T follicular helper cell (primary cell): ENCODE results near the gene VPS9D1.
"Not testable (repeated sequence)": the region's sequence is repeated elsewhere in the genome, so short reads cannot be mapped to it uniquely, and the experiment has no call there.

Experiments
- DNase-seq: peaks from one replicate; pipeline ENCODE4 v3.0.0-alpha.2; 2020; ENCODE audit warnings: low read depth

VPS9D1 gene

GRCh38 chr16:89664238-89664637 is 56.5 kb downstream of the VPS9D1 start:
- DNase-seq = not testable (repeated sequence)

DNA sequence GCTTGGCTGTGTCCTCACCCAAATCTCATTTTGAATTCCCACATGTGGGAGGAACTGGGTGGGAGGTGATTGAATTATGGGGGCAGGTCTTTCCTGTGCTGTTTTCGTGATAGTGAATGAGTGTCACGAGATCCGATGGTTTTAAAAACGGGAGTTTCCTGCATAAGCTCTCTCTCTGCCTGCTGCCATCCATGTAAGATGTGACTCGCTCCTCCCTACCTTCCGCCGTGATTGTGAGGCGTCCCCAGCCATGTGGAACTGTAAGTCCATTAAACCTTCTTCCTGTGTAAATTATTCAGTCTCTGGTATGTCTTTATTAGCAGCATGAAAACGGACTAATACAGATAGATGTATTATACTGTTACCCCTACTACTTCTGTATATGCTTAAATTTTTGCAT is 59.5 kb downstream of the VPS9D1 start:
- DNase-seq = no peak

GRCh38 chr16:89660146-89660545 is 60.6 kb downstream of the VPS9D1 start:
- DNase-seq = no peak

DNA sequence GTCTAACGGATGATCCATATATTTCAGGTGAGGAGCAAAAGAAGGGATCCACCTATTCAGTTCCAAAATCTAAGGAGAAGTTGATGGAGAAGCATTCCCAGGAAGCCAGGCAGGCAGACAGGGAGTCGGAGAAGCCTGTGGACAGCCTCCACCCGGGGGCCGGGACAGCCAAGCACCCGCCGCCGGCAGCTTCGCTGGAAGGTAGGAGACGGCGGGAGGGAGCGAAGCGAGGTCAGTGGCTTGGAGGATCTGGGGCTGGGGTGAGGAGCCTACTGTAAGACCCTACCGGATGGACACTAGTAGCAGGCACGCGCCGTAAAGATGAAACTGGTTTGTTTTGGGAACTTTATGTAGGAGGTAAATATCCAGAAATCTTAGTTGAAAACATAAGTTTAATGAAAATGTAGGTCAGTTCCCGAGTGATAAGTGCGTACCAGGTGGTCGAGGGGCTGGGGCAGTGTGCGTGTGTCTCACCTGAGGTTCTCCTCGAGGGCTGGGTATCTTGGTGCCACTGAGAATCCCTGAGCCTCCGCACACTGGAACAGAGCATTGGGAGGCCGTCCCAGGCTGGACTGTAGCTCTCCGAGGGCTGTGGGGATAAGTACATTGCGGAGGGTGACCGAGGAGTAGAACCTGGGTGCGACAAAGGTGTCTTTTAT is 62.3 kb downstream of the VPS9D1 start:
- DNase-seq = no peak

GRCh38 chr16:89657442-89658220 is 63.1 kb downstream of the VPS9D1 start, which contains the start of the genes CHMP1A and SPATA33:
CHMP1A (minus strand) TSS chr16:89657708; CDS start chr16:89657588, 120 bp downstream.
SPATA33 (plus strand) TSS chr16:89657836; CDS start chr16:89657912, 76 bp downstream.
- DNase-seq = peak; percentile 87
